Measurements from ENCODE around the gene ZNF606. TPM values are rescaled to one million over a fixed set of nuclear protein-coding genes. Genes with fewer than 3 reads are reported as not detected.

ZNF606 gene
- total and polyA plus RNA-seq, 12 donors = 4.5 to 19.1 (median 13.2) TPM

DNA sequence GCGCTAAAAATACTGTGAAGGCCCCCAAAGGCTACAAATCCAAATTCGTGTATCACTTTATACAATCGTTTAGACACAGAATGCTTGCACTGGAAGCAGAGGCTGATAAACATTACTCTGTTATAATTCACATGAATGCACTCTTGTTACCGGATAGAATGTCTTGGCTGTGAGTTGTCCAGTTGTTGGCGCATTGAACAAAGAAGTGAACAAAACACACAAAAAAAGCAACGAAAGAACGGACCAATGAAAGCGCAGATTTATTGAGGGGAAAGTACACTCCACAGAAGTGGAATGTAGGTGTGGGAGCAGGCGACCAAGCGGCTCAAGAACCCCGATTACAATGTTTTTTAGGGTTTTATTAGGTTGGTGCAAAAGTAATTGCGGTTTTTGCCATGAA, 66.9 kb downstream of the ZNF606 start:
- no peaks in the 10 kb centered on the region for H3K27me3 ChIP-seq
- ATAC-seq = no peak
- peaks cover 0 to 18% (median 10%) of the 10 kb centered on the region in 9 donors for H3K4me1 ChIP-seq
- H3K27ac ChIP-seq = peak overlapping the region in 1 of 10 donors; percentile 79
- WGBS, 2 donors = 86 to 87% methylated on average over 12 of the region's 12 CpGs
- peaks cover 0 to 100% (median 10%) of the 10 kb centered on the region in 11 donors for H3K9me3 ChIP-seq
- TF ChIP-seq CTCF (IDR thresholded peaks at IDR 0.05) = no peak
- peak overlapping the region in 5 of 10 donors; percentile 61 to 88 (median 79) for H3K4me3 ChIP-seq
- DNase-seq = no peak
- intact Hi-C loops (cut with DNase I) = no loop called here
- peaks cover 0 to 65% (median 31%) of the 10 kb centered on the region in 9 donors for H3K36me3 ChIP-seq

GRCh38 chr19:57934820-57935665, 67.6 kb downstream of the ZNF606 start, which contains the start of gene ZNF418:
Gene ZNF418 (minus strand): TSS chr19:57935402. CDS start chr19:57933822, 1,580 bp downstream.
- Histone ChIP-seq H3K36me3 (peaks cover 0 to 65% (median 29%) of the 10 kb centered on the region in 9 donors), H3K27ac (peak within 1 kb of the TSS in 9 of 10 donors; percentile 57 to 84 (median 78)), H3K4me3 (peak within 1 kb of the TSS; percentile 61 to 92 (median 79)), H3K27me3 (no peaks in the 10 kb centered on the region), H3K9me3 (peaks cover 0 to 100% (median 13%) of the 10 kb centered on the region in 11 donors), H3K4me1 (peaks cover 0 to 18% (median 10%) of the 10 kb centered on the region in 9 donors)
- ATAC-seq = peak; percentile 94 to 99 (median 98)
- intact Hi-C loops (cut with DNase I) = no loop called here
- DNase-seq = peak; percentile 44 to 83
- 2% methylated on average over 54 of the region's 54 CpGs for WGBS, 2 donors
- no peak for TF ChIP-seq CTCF (IDR thresholded peaks at IDR 0.05)

- Histone ChIP-seq H3K9me3 (peaks cover 0 to 100% (median 53%) of the 10 kb centered on the region in 11 donors), H3K27me3 (no peaks in the 10 kb centered on the region), H3K27ac (no peak overlapping the region), H3K4me1 (no peaks in the 10 kb centered on the region), H3K4me3 (no peak overlapping the region), H3K36me3 (peaks cover 5 to 93% (median 53%) of the 10 kb centered on the region in 9 donors)
- no peak for TF ChIP-seq CTCF (IDR thresholded peaks at IDR 0.05)
- WGBS, 2 donors = 96 to 99% methylated on average over 4 of the region's 4 CpGs
- no peak for DNase-seq
- ATAC-seq = no peak
- intact Hi-C loops (cut with DNase I) = no loop called here
Observed at GRCh38 chr19:57927587-57927986, 75.0 kb downstream of the ZNF606 start.

Other genes starting within 250 kb of the ZNF606 start
- gene ZNF586, start 233.1 kb downstream of the ZNF606 start, total RNA-seq = 10 to 100 TPM in 6 of 10 donors, 1 to 10 TPM in 4; 7.6 to 14.4 (median 11.0) TPM
- 1 to 10 TPM; 6.7 to 8.8 TPM for gene ZNF586, start 233.1 kb downstream of the ZNF606 start, polyA plus RNA-seq
- 1 to 10 TPM; 1.9 to 6.6 (median 2.7) TPM for gene ZNF552, start 187.9 kb downstream of the ZNF606 start, total RNA-seq
- gene ZNF552, start 187.9 kb downstream of the ZNF606 start, polyA plus RNA-seq = 1 to 10 TPM; 1.5 to 3.9 TPM
- gene ZNF587B, start 172.5 kb downstream of the ZNF606 start, total RNA-seq = 1 to 10 TPM; 5.3 to 8.1 (median 7.1) TPM
- 1 to 10 TPM; 1.3 to 7.5 TPM for gene ZNF587B, start 172.5 kb downstream of the ZNF606 start, polyA plus RNA-seq
- 10 to 100 TPM; 16.0 to 24.8 (median 20.0) TPM for gene ZNF587, start 153.0 kb downstream of the ZNF606 start, total RNA-seq
- gene ZNF587, start 153.0 kb downstream of the ZNF606 start, polyA plus RNA-seq = 10 to 100 TPM in 1 of 2 donors, 1 to 10 TPM in 1; 4.2 to 39.1 TPM
- 10 to 100 TPM in 9 of 10 donors, 1 to 10 TPM in 1; 6.2 to 14.8 (median 12.6) TPM for gene ZNF814, start 113.8 kb downstream of the ZNF606 start, total RNA-seq
- 10 to 100 TPM in 1 of 2 donors, 1 to 10 TPM in 1; 8.7 to 26.1 TPM for gene ZNF814, start 113.8 kb downstream of the ZNF606 start, polyA plus RNA-seq
- gene ZNF417, start 86.2 kb downstream of the ZNF606 start, total RNA-seq = 10 to 100 TPM in 5 of 10 donors, 1 to 10 TPM in 5; 6.5 to 14.0 (median 9.9) TPM
- 1 to 10 TPM; 1.8 to 5.8 TPM for gene ZNF417, start 86.2 kb downstream of the ZNF606 start, polyA plus RNA-seq
- gene ZNF418, start 67.4 kb downstream of the ZNF606 start, total RNA-seq = 10 to 100 TPM in 9 of 10 donors, 1 to 10 TPM in 1; 8.7 to 16.5 (median 12.0) TPM
- gene ZNF418, start 67.4 kb downstream of the ZNF606 start, polyA plus RNA-seq = 10 to 100 TPM in 1 of 2 donors, 1 to 10 TPM in 1; 3.2 to 10.2 TPM
- 10 to 100 TPM in 6 of 10 donors, 1 to 10 TPM in 4; 7.5 to 14.9 (median 11.4) TPM for gene ZNF256, start 55.1 kb downstream of the ZNF606 start, total RNA-seq
- gene ZNF256, start 55.1 kb downstream of the ZNF606 start, polyA plus RNA-seq = 1 to 10 TPM; 4.9 to 6.3 TPM
- gene C19orf18, start 28.3 kb downstream of the ZNF606 start, total RNA-seq = 1 to 10 TPM; 1.7 to 4.3 (median 2.2) TPM
- gene C19orf18, start 28.3 kb downstream of the ZNF606 start, polyA plus RNA-seq = 10 to 100 TPM in 1 of 2 donors, under 1 TPM in 1; 0.54 to 20.7 TPM
- under 1 TPM in 1 of 10 donors, not detected in 9; 0.32 TPM for gene ZSCAN1, start 31.2 kb upstream of the ZNF606 start, total RNA-seq
- under 1 TPM; 0.15 to 0.28 TPM for gene ZSCAN1, start 31.2 kb upstream of the ZNF606 start, polyA plus RNA-seq
- gene ZNF135, start 56.5 kb upstream of the ZNF606 start, total RNA-seq = 1 to 10 TPM; 2.9 to 5.0 (median 3.9) TPM
- 10 to 100 TPM in 1 of 2 donors, 1 to 10 TPM in 1; 2.5 to 10.1 TPM for gene ZNF135, start 56.5 kb upstream of the ZNF606 start, polyA plus RNA-seq
- gene ZSCAN18, start 95.4 kb upstream of the ZNF606 start, total RNA-seq = 100 to 1,000 TPM in 1 of 10 donors, 10 to 100 TPM in 9; 59.3 to 101 (median 73.2) TPM
- gene ZSCAN18, start 95.4 kb upstream of the ZNF606 start, polyA plus RNA-seq = 10 to 100 TPM; 56.4 to 67.9 TPM
- gene ZNF329, start 148.0 kb upstream of the ZNF606 start, total RNA-seq = 1 to 10 TPM; 6.5 to 9.7 (median 7.9) TPM
- 1 to 10 TPM; 2.3 to 5.4 TPM for gene ZNF329, start 148.0 kb upstream of the ZNF606 start, polyA plus RNA-seq
- 10 to 100 TPM; 18.4 to 27.6 (median 22.9) TPM for gene ZNF274, start 180.2 kb upstream of the ZNF606 start, total RNA-seq
- 10 to 100 TPM; 13.8 to 26.0 TPM for gene ZNF274, start 180.2 kb upstream of the ZNF606 start, polyA plus RNA-seq
- gene ZNF544, start 226.1 kb upstream of the ZNF606 start, total RNA-seq = 10 to 100 TPM; 19.2 to 35.0 (median 23.7) TPM
- 10 to 100 TPM; 20.6 to 20.7 TPM for gene ZNF544, start 226.1 kb upstream of the ZNF606 start, polyA plus RNA-seq

Data from heart right ventricle (tissue), 16 donors.